Measurements from ENCODE around the gene CDH13.

CDH13 gene

GRCh38 chr16:83802135-83802534 is 1175.4 kb downstream of the CDH13 start:
- DNase-seq: no peak

DNA sequence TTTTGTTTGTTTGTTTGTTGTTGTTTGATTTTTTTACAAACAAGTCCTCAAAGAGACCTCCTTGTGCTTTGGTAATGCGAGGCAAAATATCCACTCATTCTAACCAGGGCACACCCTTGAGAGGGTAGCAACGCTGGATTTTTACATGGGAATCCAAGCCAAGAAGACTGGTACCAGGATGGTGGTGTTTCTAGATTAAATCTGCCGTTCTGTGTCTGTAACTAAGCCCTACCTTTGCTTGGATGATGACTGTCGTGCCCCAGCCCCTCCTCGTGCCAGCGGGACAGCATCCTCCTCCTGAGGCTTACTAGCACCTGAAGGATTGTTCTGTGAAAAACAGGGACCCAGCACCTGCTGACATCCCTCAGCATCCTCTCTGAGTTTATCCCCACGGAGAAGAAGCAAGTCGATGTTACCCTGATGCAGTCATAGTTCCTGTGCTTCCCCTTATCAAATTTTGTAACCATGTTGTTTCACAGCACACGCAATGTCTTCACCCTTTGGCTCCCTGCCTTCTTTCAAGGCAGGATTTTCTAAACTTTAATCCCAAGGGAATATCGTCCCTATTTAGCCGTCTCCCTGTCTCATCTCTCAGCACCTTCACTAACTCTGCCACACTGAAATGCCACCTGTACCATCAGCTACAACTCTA is 1175.9 kb downstream of the CDH13 start:
- DNase-seq: no peak

GRCh38 chr16:83803811-83804210 is 1177.0 kb downstream of the CDH13 start:
- DNase-seq: no peak

- DNase-seq: no peak
Measured at GRCh38 chr16:83804366-83804765, 1177.6 kb downstream of the CDH13 start.

DNA sequence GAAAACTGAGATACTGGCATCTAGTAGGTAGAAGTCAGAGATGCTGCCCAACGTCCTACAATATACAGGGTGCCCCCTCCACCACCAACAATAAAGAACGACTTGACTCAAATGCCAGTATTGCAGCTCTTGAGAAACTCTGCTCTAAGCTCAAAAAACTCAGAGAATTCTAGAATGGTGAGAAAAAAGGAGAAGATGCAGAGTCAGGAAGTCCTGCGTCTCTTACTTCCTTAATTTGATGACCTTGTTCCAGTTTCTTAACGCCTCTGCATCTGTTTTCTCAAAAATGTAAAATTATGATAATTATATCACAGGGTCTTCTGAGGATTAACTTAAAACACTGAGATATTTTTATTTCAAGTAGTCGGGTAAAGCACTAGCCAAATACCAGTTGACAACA is 1179.3 kb downstream of the CDH13 start:
- DNase-seq: no peak

GRCh38 chr16:83806731-83807130 is 1180.0 kb downstream of the CDH13 start:
- DNase-seq: no peak

DNA sequence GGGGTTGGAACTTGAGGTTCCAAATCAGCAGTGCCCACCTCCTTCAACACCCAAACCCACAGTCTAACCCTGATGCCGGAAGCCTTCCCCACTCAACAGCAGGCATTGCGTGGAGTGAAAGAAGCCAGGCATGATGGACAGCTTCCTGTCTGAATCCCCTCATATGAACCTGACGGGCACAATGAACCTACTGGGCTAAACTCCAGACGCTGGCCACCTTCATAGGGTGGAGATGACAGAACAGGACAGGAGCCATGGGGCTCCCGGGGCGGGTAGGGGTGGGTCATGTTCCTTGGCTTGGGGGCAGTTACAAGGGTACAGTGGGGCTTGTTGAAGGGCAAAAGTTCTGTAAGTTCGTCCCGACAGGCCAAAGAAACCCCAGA is 1180.5 kb downstream of the CDH13 start:
- DNase-seq: no peak

- peak; percentile 94 for DNase-seq
Measured at GRCh38 chr16:83807710-83808572, 1181.2 kb downstream of the CDH13 start, which contains the start of gene HSBP1. Gene HSBP1, plus strand, starts transcription at chr16:83807978. Its CDS starts 99 bp downstream, at chr16:83808077.

DNA sequence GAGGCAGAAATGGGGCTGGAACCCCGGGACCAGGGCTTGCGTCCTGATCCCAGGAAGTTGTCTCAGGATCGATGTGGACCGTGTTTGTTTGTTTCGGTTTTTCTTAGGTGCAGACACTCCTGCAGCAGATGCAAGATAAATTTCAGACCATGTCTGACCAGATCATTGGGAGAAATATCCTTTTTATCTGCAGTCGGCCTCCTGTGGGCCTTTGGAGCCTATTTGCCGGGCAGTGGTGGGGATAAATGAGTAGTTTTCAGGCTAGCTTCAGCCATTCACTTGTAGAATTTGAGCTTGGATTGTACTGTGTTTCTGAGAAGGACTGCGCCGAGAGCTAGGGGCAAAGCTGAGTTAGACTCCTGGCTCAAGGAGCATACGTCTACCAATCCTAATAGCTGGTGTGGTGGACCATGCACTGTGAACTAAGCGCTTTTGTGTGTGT is 1181.8 kb downstream of the CDH13 start:
- DNase-seq: no peak

DNA sequence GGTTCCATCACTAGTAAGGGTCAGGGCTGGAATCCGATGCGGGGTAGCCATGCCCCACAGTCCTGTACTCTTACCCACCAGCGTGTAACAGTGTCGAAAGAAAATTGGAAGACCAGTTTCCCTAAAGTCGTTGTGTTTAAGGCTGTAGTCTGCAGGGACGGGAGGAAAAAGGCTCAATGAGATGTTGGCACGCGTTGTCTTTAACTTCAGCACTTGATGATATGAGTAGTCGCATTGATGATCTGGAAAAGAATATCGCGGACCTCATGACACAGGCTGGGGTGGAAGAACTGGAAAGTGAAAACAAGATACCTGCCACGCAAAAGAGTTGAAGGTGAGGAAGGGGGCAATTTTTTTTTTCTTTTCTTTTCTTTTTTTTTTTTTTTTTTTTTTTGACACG is 1182.3 kb downstream of the CDH13 start:
- DNase-seq: no peak

DNA sequence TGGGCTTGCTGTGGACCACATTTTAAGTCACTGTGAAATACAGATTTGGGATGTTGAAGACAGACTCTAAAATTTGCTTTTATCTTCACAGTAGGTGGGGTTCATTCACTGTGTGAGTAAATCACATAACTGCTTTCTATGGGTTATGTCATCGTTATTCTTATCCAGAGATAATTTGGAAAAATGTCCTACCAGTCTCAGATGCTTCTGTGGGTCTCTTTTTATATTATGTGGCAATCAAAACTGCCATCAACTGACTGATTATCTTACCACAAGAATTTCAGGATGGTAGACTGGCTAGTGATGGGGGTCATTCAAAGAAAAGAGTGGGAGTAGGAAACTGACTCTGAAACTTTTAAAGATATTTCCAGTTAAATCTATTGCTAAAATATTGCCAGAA is 1184.1 kb downstream of the CDH13 start:
- no peak for DNase-seq

DNA sequence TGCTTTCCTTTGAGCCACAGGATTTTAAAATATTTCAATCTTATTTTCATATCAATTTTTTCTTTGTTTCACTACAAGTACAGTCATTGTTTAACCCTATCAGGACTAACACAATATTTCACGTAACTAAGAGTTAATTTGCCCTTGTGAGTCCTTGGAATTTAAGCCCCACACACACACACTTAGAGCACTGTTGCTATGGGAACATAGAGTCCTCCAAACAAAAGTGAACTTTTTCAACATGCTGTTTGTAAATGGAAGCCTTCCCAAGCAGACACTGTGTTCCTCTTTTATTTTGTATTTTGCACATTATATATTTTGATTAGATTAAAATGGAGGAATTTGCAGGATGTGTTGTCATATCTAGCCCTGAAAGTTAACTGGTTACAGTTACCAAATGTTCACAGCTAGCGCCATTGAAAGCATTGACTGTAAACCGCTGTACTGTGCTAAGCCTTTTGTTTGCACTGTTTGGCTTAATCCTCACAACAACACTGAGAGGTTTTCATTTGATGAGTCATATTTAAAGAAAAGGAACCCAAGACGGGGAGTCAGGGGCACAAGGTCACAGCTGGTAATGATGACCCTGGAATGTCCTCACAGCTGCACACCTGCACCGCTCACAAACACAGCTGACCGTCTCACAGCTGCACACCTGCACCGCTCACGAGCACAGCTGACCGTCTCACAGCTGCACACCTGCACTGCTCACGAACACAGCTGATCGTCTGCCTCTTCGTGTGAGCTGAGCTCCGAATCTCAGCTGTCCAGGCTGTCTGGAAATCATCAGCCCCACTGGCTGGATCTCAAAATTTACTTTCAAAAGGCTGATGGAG is 1187.3 kb downstream of the CDH13 start:
- no peak for DNase-seq

GRCh38 chr16:83814659-83814985 is 1187.9 kb downstream of the CDH13 start:
- DNase-seq: no peak

DNA sequence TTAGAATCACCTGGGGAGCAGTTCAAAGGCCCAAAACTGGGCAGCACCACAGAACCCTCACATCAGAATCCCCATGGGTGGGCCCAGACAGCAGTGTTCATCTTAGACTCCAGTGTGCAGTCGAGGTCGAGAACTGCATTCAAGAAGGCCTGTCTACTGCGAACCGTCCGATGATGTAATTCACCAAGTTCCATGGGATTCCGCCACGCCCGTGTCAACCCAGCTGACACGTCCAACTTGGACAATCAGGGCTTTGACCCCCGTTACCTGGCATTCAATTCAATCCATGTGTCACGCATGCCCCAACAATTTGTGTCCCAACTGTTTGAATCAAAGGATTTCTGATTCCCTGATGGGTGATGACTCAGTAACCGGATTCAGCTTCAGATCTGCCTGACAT is 1190.3 kb downstream of the CDH13 start:
- no peak for DNase-seq

- no peak for DNase-seq
Measured at GRCh38 chr16:83818276-83818675, 1191.5 kb downstream of the CDH13 start.

DNA sequence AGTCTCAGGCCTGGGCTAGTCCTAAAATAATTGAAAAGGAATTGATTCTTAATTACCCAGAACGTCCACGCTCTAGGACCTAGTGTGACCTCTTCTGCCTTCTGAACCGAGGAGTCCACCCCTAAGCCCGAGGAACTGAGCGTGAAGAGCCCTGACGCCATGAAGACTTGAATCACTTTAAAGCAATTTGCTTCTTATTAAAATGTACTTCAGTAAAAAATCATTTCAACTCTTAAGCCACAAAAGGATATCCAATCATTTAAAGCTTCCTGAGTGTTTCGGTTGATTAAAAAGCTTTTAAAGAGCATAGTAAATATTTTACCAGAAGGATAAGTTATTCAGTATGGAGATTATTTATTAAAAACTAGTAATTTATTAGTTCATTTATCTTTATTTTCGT is 1192.6 kb downstream of the CDH13 start:
- no peak for DNase-seq

DNA sequence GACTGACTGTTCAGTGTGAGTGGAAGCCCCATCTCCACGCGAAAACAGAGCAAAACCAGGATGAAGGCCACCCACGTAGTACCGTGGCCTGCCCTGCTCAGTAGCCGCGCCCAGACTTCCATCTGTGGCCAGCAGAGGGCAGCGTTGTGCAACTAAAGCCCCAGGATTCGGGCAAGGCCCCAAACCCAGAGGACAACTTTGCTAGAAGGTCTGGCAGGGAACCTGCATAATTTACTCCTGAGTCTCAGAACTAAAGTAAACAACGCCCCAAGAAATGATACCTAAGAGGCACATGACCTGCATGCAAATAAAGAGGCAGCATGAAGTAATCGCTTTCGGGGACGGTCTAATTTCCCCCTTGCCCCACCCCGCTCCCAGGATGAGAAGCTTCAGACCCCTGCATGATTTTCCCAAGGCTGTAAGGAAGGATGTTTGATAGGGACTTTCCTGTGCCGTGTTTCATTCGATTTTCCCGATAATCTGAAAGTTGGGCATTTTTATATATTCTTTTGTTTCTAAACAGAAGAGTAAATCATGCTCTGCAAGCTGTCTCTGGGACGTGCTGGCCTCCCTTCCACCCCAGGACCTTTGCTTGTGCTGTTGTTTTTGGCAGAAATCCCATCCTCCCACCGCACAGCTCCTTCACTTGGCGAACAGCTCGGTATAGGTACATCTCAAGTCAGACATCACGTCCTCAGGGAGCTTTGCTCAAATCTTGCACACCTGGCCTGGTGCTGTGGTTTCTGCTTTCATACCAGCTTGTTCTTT is 1199.6 kb downstream of the CDH13 start:
- peak; percentile 80 for DNase-seq

GRCh38 chr16:83830091-83830768 is 1203.5 kb downstream of the CDH13 start:
- DNase-seq: no peak

GRCh38 chr16:83830769-83831455 is 1204.1 kb downstream of the CDH13 start:
- DNase-seq: no peak

GRCh38 chr16:83831456-83831987 is 1204.8 kb downstream of the CDH13 start:
- no peak for DNase-seq

DNA sequence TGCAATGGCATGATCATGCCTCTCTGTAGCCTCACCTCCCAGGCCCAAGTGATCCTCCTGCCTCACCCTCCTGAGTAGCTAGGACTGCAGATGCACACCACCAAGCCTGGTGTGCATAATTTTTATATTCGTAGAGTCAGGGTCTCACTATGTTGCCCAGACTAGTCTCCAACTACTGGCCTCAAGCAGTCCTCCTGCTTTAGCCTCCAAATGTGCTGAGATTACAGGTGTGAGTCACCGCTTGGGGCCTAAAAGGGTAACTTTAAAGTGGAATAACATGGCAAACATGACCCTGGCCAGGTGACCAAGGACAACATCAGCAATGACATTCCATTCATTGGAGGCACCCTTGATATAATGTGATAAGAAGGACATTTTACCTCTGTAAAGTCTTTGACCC is 1207.2 kb downstream of the CDH13 start:
- DNase-seq: no peak

Data from CD4-positive, alpha-beta T cell treated with Interleukin-6 for 4 hours (primary cell).